HG03378 (cell line): ENCODE results near the gene RGMA.

Experiments used
- ATAC-seq: cut with Tn5 transposase; IDR thresholded peaks from one replicate; pipeline ENCODE4 v1.9.1; 2021; ENCODE audit warnings: mild to moderate bottlenecking, moderate library complexity; ENCODE audit not compliant: unreplicated experiment

RGMA gene

DNA sequence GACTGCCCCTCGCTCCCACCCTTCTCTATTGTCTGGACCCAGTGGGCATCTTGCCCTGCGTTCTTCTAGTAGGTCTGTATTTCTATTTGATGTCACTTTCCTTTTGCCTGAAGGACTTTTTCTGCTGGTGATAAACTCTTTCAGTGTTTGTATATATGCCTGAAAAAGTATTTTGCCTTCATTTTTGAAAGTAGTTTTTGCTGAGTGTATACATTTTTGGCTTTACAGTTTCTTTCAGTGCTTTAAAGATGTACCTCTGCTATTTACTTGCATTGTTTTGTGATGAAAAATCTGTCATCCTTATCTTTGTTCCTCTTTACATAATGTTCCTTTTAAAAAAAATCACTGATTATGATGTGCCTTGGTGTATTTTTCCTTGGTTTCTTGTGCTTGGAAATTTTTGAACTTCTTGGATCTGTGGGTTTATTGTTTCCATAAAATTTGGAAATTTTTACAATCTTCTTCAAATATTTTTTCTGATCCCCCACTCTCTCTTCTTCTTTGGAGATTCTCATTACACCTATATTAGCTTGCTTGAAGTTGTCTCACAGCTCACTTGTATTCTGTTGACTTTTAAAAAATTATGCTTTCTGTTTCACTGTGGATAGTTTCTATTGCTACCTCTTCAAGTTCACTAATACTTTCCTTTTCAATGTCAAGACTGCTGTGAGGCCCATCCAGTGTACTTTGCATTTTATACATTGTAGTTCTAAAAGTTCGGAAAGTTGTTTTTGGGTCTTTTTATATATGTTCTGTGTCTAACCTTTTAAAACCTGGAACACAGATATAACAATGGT, 67.8 kb downstream of the RGMA start:
- ATAC-seq = peak; percentile 63

DNA sequence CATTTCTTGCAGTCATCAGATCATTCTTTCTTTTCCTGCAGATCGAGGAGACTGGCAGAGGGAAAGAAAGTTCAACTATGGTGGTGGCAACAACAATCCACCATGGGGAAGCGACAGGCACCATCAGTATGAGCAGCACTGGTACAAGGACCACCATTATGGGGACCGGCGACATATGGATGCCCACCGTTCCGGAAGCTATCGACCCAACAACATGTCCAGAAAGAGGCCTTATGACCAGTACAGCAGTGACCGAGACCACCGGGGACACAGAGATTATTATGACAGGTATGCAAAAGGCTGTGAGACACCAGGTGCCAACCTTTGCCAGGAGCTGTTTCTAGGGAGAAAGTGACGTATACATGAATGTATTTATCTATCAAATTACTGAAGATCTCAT, 69.0 kb downstream of the RGMA start:
- ATAC-seq = no peak

DNA sequence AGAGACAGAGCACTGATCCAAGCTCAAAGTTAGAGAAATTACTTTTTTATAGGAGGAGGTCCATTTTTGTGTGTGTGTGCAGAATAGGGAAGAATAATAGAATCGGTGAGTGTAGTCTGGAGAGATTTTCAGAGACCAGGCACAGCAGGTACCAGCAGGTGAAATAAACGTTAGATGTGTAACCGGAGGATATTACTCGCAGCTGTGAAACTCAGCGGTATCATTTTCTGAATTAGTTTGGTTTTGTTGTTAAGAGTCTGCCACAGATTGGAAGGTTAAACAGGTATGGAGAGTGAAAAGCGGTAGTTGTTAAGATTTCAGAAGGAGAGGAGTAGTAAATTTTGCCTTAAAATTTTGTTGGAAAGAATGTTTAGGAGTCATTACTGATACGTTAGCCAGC, 69.9 kb downstream of the RGMA start:
- ATAC-seq = no peak

DNA sequence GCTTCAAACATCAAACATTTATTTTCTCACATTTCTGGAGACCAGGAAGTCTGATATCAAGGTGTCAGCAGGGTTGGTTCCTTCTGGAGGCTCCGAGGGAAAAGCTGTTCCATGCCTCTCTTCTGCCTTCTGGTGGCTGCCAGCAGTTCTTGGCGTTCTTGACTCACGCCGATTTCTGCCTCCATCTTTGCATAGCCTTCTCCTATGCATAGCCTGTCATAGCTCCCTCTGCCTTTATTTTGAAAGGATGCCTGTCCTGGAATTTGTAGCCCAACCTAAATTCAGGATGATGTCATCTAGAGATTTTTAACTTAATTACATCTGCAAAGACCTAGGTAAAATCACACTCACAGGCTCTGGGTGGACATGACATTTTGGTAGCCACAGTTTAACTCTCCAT, 70.4 kb downstream of the RGMA start:
- no peak for ATAC-seq

DNA sequence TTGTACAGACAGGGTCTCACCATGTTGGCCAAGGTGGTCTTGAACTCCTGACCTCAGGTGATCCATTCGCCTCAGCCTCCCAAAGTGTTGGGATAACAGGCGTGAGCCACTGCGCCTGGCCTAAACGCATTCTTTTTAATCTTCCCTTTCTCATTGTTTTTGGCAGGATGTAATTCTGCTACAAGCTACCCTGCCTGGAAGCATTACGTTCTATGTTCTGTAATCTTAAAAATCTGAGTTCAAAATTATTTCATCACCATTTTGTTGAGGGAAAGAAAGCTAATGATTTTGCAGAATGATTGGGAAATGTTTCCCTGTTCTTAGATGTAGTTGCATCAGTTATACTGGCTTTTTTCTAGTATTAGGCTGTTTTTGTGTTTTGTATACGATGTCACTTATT, 71.5 kb downstream of the RGMA start:
- no peak for ATAC-seq

DNA sequence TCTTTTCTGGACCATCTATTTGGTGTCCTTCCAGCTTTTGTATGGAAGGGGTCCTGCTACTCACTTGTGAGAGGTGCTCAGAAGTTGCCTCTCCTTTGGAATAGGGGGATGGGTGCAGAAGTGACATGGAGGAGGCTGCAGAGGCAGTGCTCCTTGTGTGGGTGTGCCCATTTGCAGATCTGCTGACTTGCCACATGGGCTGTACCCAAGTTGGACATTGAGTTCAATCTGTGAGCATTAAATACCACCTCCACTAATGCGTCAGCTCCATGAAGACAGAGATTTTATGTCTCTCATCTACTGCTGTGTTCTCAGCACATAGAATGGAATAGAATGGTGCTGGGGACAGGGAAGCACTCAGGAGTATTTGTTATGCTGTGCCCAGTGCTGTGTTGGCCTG, 76.2 kb downstream of the RGMA start:
- ATAC-seq = no peak

DNA sequence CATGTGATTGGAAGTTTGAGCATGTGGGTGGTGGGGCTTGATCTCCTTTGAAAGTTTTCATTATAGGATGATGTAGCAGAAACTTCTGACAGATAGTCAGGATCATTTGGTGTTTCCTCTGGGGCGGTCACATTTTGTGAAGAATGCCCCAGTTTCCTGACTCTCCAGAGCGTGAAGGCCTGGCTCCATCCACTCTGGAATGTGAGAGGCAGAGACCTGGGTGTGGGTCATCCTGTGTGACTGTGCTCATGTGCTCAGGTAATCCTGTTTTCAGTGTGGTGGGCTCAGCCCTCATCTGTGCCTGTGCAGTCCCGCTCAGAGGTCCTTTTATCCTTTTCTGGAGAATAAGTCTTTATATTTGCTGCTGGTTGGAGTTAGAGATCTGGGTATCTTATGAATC, 81.0 kb downstream of the RGMA start:
- no peak for ATAC-seq

DNA sequence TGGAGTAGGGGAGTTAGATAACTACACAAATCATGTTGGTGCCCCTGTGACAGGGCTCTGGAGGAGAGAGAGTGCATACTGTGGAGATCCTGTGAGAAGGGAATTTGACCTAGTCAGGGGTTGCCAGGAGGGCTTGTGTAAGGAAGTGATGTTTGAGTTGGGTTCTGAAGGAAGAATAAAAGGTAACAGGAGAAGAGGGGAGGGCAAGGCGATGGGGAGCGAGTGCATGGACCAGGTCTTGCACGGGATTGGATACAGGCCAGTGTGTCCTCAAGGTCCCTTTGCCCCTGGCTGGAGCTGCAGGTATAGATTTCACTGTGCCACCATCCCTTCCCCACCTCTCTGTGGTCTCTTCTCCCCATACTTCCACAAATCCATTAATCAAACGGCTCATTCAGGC, 83.9 kb downstream of the RGMA start:
- no peak for ATAC-seq

DNA sequence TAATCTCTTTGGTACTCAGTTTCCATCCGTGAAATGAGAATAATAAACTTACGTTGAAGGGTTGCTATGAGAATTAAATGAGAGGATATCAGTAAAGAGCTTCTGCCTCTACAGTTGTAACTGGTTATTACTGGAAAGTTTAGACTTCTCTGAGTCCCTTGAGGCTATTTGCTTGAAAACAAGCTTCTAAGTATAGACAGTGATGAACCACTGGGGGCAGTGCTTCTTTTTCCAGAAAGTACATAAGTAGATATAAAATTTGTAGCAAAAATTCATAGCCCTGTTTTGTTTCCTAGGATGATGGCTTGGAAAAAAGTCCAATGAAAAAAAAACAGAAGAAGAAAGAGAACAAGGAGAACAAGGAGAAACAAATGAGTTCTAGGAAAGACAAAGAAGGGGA, 87.1 kb downstream of the RGMA start:
- no peak for ATAC-seq

DNA sequence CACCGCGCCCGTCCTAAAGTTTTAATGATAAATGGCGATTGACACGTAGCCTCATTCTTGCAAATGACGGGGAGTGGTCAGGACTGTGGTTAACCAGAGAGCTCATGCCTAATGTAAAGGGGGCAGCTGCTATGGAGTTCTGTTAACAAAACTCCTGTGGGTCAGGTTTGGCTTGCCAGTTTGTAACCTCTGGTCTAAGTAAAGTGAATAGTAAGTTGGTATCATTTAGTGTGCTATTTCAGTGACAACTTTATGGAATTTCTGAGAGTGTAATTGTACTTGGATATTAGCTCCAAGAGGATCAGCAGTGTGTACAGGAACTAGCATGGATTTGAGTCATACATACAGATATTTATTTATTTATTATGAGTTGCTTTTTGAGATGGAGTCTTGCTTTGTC, 87.9 kb downstream of the RGMA start:
- ATAC-seq = no peak

DNA sequence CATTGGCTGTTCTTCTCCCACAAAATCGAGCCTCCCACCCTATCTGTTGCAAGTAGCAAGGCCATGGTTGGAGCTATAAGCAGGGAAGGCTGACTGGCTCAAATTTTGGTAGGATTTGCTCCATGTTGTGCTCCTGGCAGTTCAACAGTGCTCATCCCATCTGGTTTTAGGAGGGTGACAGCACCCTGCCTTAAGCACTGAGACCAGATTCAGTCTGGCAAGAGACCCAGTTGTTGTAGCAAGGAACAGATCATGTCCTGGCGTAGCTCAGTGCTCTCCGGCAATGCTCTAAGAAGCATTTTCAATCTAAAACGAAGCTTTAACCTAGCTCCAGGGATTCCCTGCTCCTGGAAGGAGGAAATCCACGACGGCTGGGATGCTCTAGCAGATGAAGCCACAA, 91.2 kb downstream of the RGMA start:
- no peak for ATAC-seq

DNA sequence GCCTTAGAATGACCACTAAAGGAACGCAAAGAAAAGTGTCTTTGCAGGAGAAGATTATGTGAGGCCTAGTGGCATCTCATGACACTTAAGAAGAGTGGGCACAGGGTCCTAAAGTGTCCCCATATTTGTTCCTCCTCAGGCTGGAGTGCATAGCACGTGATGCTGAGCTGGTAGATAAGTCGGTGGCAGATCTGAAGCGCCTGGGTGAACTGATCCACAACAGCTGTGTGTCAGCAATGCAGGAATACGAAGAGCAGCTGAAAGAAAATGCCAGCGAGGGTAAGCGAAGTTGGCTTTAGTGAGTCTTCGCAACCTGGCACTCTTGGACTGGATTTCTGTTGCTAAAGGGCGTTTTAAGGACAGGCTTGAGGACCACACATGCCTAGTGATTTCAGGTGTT, 96.3 kb downstream of the RGMA start:
- ATAC-seq = no peak

DNA sequence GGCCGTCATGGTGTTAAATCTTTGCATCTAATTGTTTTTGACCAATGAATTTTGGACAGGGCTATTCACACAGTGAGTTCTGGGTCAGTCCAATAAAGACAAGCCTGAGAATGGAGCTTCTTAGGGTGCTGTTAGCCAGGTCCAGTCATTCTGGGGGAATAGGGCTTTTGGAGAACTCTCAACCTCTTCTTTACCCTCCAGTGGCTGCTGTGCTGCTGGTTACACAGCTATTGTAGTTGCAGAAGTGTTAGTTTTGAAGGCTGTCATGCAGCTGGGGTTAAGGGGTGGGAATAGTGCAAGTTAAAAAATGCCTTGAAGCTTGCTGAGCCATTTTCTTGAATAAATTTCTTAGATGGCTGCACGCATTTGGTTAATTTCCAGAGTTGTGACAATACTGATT, 99.0 kb downstream of the RGMA start:
- no peak for ATAC-seq

DNA sequence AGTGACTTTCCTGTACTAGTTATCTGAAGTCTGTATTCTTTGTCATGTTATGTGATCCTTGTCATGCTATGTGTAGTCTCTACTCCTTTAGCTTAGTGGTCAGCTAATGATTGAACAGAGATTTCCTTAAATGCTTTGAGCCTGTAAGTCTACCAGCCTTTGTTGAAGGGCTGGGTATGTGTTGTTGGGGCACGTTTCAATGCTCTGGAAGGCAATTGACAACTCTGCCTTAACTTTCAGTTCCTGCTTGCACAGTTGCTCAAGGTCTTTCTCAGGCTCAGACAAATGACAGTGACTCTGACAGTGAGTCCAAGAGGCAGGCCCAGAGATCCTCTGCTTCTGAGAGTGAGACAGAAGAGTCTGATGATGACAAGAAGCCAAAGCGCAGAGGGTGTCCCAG, 99.5 kb downstream of the RGMA start:
- ATAC-seq = peak; percentile 85
